Parathyroid adenoma (tissue), 2 donors: ENCODE measurements around the gene ADAM12.

Experiments
- H2AFZ ChIP-seq: fragments of 300-600 bp; sonication (generic); one replicate; pipeline ENCODE4 v1.7.0; 2017; ENCODE audit warnings: antibody characterized with exemption, mild to moderate bottlenecking
- H3K27ac ChIP-seq: fragments of 300-600 bp; sonication (generic); one replicate; pipeline ENCODE4 v1.7.0; 2017
- H3K27me3 ChIP-seq: fragments of 300-600 bp; sonication (generic); one replicate; pipeline ENCODE4 v1.7.0; 2017; ENCODE audit warnings: low read length; ENCODE audit not compliant: control insufficient read depth, insufficient read depth
- H3K36me3 ChIP-seq: fragments of 300-600 bp; sonication (generic); one replicate; pipeline ENCODE4 v1.7.0; 2017; ENCODE audit warnings: low read length; ENCODE audit not compliant: control insufficient read depth, insufficient read depth
- H3K4me1 ChIP-seq: fragments of 300-600 bp; sonication (generic); one replicate; pipeline ENCODE4 v1.7.0; 2017; ENCODE audit warnings: control low read depth
- H3K4me2 ChIP-seq: fragments of 300-600 bp; sonication (generic); one replicate; pipeline ENCODE4 v1.7.0; 2017; ENCODE audit warnings: low read length
- H3K4me3 ChIP-seq: fragments of 300-600 bp; sonication (generic); one replicate; pipeline ENCODE4 v1.7.0; 2017; ENCODE audit warnings: low read depth, low read length
- H3K79me2 ChIP-seq: fragments of 300-600 bp; sonication (generic); one replicate; pipeline ENCODE4 v1.7.0; 2017; ENCODE audit warnings: control low read depth
- H3K9ac ChIP-seq: fragments of 300-600 bp; sonication (generic); one replicate; pipeline ENCODE4 v1.7.0; 2017; ENCODE audit warnings: mild to moderate bottlenecking
- H3K9me3 ChIP-seq: fragments of 300-600 bp; sonication (generic); one replicate; pipeline ENCODE4 v1.7.0; 2017; ENCODE audit warnings: low read length; ENCODE audit not compliant: control insufficient read depth
- TF ChIP-seq, protein P1 (sequence below): fragments of 300-600 bp; sonication (generic); IDR thresholded peaks from one replicate; pipeline ENCODE4 v1.7.0; 2017; ENCODE audit warnings: antibody characterized with exemption, mild to moderate bottlenecking
- donor health status: primary hyperparathyroidism.

The ADAM12 gene

DNA sequence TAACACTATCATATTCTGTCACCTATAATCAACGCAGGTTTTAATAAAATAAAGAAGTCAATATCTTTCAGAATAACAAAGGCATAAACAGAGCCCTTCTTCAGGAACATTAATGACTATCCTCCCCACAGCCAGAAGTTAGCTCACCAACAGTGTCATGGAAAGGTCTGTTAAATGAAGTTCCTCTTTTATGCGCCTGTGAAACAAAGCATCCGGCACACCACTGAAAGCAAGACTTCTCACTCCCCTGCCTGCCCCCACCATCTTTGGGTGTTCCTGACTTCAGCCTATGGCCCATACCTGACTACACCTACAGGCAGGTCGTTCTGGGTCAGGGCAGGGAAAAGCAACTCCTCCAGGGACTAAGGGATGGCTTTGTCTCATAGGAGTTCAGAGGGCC is 286.5 kb downstream of the ADAM12 start:
- no peaks in the 10 kb centered on the region for H3K4me1 ChIP-seq
- H3K27me3 ChIP-seq = no peaks in the 10 kb centered on the region
- H3K27ac ChIP-seq = no peak overlapping the region
- H3K36me3 ChIP-seq = no peaks in the 10 kb centered on the region
- TF ChIP-seq, protein P1, sequence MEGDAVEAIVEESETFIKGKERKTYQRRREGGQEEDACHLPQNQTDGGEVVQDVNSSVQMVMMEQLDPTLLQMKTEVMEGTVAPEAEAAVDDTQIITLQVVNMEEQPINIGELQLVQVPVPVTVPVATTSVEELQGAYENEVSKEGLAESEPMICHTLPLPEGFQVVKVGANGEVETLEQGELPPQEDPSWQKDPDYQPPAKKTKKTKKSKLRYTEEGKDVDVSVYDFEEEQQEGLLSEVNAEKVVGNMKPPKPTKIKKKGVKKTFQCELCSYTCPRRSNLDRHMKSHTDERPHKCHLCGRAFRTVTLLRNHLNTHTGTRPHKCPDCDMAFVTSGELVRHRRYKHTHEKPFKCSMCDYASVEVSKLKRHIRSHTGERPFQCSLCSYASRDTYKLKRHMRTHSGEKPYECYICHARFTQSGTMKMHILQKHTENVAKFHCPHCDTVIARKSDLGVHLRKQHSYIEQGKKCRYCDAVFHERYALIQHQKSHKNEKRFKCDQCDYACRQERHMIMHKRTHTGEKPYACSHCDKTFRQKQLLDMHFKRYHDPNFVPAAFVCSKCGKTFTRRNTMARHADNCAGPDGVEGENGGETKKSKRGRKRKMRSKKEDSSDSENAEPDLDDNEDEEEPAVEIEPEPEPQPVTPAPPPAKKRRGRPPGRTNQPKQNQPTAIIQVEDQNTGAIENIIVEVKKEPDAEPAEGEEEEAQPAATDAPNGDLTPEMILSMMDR = no peak
- H2AFZ ChIP-seq = no peak overlapping the region
- H3K9ac ChIP-seq = no peak overlapping the region
- no peak overlapping the region for H3K4me3 ChIP-seq
- no peak overlapping the region for H3K4me2 ChIP-seq
- H3K79me2 ChIP-seq = no peaks in the 10 kb centered on the region
- H3K9me3 ChIP-seq = no peaks in the 10 kb centered on the region

DNA sequence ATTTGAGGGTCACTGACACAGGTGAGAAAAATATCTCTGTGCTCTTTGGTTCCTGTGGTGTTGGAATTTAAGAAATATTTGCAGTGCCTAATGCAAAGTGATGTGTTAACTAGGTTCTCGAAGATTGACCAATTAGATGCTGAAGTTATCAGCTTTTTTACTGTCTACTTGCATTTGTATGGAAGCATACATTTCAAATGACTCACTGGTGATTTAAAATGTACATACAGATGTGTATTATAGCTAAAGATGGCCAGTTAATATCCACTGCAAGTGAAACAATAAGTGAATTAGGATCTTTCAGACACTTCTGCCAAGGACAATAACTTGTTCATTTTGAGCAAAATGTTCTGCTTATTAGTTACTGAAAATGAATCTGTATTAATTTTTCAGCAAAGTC is 287.0 kb downstream of the ADAM12 start:
- Histone ChIP-seq H3K4me1 (no peaks in the 10 kb centered on the region), H3K4me3 (no peak overlapping the region), H3K27me3 (no peaks in the 10 kb centered on the region), H3K9ac (no peak overlapping the region), H3K9me3 (no peaks in the 10 kb centered on the region), H3K27ac (no peak overlapping the region), H3K4me2 (no peak overlapping the region), H2AFZ (no peak overlapping the region), H3K36me3 (no peaks in the 10 kb centered on the region), H3K79me2 (no peaks in the 10 kb centered on the region)
- TF ChIP-seq, protein P1 = no peak

DNA sequence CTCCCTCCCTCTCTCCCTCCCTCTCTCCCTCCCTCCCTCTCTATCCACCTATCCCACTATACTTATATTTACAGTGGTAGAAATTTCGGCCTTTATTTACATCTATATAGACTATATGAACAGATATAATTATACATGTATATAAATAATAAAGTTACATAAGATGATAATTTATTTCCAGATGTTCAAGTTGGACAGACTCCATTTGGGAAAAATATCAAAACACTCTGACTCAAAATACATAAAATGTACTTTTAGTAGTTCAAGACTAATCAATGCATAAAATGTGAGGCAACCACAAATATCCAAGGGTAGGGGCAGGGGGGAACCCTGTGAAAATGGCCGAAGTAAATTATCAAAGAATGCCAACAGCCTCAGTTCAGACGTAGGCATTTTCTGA is 288.9 kb downstream of the ADAM12 start:
- Histone ChIP-seq H3K36me3 (no peaks in the 10 kb centered on the region), H2AFZ (no peak overlapping the region), H3K4me1 (no peaks in the 10 kb centered on the region), H3K9me3 (no peaks in the 10 kb centered on the region), H3K4me3 (no peak overlapping the region), H3K4me2 (no peak overlapping the region), H3K27ac (no peak overlapping the region), H3K27me3 (no peaks in the 10 kb centered on the region), H3K9ac (no peak overlapping the region), H3K79me2 (no peaks in the 10 kb centered on the region)
- TF ChIP-seq, protein P1 = no peak

DNA sequence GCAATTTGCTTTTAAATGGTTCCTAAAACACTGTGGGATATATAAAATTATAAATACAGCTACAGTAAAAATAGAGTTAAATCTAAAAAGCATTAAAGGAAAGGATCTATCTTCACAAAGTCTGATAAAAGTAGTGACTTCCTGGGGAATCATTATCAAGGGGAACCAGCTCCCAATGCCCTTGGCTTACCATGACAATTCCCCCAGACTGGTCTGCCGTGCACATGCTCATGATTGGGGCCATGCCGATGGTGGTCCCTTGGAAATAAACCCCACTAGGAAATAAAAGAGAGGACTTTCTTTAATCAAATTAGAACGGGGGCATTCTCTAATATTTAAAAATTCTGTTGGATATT is 290.1 kb downstream of the ADAM12 start:
- Histone ChIP-seq H3K27ac (no peak overlapping the region), H3K4me2 (no peak overlapping the region), H3K9me3 (no peaks in the 10 kb centered on the region), H3K4me3 (no peak overlapping the region), H3K36me3 (no peaks in the 10 kb centered on the region), H3K27me3 (no peaks in the 10 kb centered on the region), H2AFZ (no peak overlapping the region), H3K4me1 (no peaks in the 10 kb centered on the region), H3K79me2 (no peaks in the 10 kb centered on the region), H3K9ac (no peak overlapping the region)
- TF ChIP-seq, protein P1 = no peak

DNA sequence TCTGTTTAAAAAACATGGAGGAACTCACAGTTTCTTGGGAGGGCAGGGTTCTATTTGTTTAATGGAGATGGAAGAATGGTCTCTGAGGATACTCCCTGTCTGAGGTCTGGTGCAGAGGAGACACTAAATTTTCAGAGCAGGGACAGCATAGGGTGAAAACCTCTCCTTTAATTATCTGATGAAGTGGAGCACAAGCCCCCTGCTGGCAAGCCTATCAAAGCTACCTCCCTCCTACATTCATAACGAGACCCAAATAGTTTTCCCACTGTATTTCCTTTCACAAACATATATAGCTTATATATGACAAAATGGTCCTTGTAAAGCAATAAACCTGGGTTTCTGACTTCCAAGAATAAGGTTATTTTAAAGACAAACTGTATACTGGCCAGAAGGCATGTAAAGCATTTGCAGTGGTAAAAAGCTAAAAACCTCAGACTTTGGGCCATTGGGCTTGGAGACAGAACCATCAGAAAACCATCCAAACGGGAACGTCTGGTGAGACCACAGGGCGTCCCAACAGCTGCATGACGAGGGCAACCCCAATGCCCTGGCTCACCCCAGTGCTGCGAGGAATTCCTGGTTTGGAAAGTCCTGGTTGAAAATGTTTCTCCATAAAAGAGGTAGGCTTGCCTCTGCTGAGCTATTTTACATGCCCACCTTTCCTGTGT is 290.6 kb downstream of the ADAM12 start:
- Histone ChIP-seq H3K79me2 (no peaks in the 10 kb centered on the region), H3K9ac (no peak overlapping the region), H3K9me3 (no peaks in the 10 kb centered on the region), H3K36me3 (no peaks in the 10 kb centered on the region), H3K27ac (no peak overlapping the region), H3K4me3 (no peak overlapping the region), H3K4me1 (no peaks in the 10 kb centered on the region), H2AFZ (no peak overlapping the region), H3K27me3 (no peaks in the 10 kb centered on the region), H3K4me2 (no peak overlapping the region)
- TF ChIP-seq, protein P1 = no peak
